WI38 (cell line): ENCODE data around the gene IQCK.
A peak's percentile ranks its signal among the peaks of the same experiment; 100 is the strongest.

Experiments used
- H3K4me3 ChIP-seq: 2 replicates; pipeline ENCODE4 v1.5.1; 2011; ENCODE audit warnings: low read depth, mild to moderate bottlenecking, control low read depth, low read length
- CTCF ChIP-seq: IDR thresholded peaks from 2 replicates; pipeline ENCODE4 v1.5.1; 2012; ENCODE audit warnings: low read depth, mild to moderate bottlenecking, control low read depth, low read length

Gene IQCK

DNA sequence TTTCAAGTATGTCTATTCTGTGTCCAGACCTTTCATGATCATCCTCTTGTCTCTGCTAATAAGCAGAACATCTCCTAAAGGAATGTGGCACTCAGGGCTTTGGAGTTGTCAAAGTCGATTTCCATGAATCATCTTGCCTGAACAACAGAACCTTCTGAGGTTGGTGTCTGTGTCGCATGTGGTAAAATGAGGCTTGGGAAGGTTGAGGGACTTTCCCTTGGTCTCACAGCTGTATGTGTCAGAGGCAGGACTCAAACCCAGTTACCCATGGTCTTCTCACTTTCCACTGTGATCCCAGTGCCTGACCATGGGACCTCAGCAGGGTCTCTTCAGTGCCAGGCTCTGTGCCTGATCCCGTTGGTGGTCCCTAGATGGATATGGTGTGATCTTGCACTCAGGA, 170.8 kb downstream of the IQCK start:
- H3K4me3 ChIP-seq: no peak overlapping the region
- no peak for TF ChIP-seq CTCF

DNA sequence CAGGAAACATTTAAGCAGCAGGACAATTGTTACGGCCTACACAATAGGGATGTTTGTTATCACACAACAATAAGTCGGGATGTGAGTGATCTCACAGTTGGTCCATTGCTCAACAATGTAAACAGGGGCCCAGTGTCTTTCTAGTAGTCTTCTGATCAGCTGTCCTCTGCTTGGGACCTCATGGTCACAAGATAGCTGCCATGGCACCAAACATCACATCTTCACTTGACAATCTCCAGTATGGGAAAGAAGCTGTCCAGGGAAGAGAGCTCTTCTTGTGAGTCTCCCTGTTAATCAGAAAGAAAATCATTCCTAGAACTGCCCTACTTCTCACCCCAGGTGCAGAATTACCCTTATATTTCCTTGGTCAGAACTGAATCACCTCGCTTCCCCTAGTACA, 172.8 kb downstream of the IQCK start:
- TF ChIP-seq CTCF: no peak
- no peak overlapping the region for H3K4me3 ChIP-seq

GRCh38 chr16:19892902-19893301, 174.8 kb downstream of the IQCK start:
- TF ChIP-seq CTCF: no peak
- no peak overlapping the region for H3K4me3 ChIP-seq

DNA sequence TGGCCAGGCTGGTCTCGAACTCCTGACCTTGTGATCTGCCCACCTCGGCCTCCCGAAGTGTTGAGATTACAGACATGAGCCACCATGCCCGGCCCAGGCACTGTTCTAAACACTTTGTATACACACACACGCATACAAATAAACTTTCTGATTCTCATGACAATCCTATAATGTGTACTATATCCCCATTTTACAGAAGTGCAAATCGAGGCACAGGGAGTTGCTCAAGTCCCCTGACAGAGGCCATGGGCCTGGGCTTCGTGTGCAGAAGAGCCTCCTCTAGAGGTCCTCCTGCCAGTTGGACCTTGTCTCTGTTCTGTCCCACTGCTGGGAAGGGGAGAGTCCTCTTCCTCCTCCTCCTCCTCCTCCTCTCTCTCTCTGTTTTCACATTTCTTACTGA, 176.5 kb downstream of the IQCK start:
- no peak overlapping the region for H3K4me3 ChIP-seq

DNA sequence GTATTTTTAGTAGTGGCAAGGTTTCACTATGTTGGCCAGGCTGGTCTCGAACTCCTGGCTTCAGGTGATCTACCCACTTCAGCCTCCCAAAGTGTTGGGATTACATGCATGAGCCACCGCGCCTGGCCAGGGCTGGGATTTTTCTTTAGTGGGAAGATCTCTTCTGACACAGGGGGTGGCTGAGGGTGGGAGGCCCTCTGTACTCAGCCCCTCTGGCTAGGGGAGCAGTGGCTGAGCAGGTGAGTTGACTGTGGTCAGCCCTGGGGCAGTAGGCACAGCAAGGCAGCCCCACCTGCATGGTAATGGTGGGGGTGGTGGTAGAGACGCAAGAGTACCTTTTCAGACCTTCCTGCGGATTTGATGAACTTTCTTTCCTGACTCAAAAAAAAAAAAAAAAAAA, 178.9 kb downstream of the IQCK start:
- TF ChIP-seq CTCF: no peak
- H3K4me3 ChIP-seq: no peak overlapping the region

More for the DNA sequence above, 176.5 kb downstream of the IQCK start:
- no peak for TF ChIP-seq CTCF

DNA sequence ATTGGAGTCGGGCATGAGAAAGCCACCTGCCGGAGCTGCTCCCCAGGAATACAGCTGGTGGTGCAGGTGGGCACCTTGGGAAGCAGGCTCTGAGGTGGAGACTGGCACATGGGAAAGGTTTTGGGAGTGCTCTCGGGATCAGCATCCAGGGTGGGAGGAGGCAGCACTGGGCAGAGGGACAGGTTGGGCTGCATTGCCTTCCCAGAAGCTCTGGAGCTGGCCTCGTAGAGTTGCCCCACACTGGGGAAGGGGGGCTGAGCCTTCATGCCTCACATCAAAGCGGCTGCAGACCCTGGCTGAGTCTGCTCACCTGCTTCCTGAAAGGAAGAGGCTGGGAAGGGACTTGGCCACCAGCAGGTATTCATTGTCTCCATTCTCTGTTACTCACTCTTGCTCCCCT, 180.1 kb downstream of the IQCK start:
- no peak overlapping the region for H3K4me3 ChIP-seq
- TF ChIP-seq CTCF: no peak

- peak; percentile 91 for TF ChIP-seq CTCF
Measured at GRCh38 chr16:19898924-19899604, 181.0 kb downstream of the IQCK start.

More at GRCh38 chr16:19898924-19899604, 181.0 kb downstream of the IQCK start:
- no peak overlapping the region for H3K4me3 ChIP-seq
